ENCODE data around the gene S100A8.

Gene S100A8

DNA sequence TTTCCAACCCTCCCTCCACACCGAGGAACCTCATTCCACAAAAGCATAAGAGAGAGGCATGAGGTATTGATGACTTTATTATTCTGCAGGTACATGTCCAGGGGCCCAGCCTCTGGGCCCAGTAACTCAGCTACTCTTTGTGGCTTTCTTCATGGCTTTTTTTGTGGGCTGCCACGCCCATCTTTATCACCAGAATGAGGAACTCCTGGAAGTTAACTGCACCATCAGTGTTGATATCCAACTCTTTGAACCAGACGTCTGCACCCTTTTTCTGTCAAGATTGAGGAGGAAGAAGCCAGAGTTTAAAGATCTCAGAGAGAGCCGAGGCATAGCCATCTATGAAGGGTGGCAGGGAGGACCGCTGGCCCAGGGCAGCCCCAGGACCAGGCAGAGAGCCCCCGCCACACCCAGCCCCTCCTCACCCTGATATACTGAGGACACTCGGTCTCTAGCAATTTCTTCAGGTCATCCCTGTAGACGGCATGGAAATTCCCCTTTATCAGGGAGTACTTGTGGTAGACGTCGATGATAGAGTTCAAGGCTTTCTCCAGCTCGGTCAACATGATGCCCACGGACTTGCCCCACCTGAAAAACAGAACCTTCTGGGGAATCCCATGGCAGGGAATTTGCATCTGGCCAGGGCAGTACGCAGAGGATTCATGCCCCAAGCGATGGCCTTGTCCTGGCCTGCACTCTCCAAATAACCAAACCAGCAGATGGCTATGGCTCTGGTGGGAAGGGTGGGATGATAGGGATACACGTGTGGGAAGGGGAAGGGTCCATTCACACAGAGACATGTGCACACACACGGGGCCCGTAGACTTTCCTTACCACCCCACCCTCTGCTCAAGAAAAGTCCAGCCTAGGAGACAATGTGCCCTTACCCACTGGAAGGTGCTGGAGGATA, 647 bp downstream of the S100A8 start:
- DNase-seq = no peak

DNA sequence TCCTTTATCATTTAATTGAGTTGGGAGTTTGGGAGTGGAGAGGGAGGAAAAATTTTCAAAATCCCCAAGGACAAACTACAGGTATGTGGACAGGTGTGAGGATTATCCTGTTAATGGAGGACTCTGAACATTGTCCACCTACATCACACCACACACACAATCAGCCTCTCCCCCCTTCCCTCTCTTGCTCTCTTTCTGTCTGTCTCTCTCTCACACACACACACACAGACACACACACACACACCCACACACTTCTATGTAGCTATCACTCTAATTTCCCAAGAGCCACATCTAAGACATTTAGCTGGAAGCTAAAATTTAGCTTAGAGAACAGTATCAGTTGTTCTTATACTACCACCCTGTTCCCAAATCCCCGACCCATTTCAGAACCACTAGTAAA, 1.5 kb downstream of the S100A8 start:
- no peak for DNase-seq

GRCh38 chr1:153387785-153388184, 3.1 kb downstream of the S100A8 start:
- DNase-seq = no peak

- no peak for DNase-seq
Observed at GRCh38 chr1:153387001-153387400, 3.9 kb downstream of the S100A8 start.

GRCh38 chr1:153386500-153386901, 4.4 kb downstream of the S100A8 start:
- no peak for DNase-seq

DNA sequence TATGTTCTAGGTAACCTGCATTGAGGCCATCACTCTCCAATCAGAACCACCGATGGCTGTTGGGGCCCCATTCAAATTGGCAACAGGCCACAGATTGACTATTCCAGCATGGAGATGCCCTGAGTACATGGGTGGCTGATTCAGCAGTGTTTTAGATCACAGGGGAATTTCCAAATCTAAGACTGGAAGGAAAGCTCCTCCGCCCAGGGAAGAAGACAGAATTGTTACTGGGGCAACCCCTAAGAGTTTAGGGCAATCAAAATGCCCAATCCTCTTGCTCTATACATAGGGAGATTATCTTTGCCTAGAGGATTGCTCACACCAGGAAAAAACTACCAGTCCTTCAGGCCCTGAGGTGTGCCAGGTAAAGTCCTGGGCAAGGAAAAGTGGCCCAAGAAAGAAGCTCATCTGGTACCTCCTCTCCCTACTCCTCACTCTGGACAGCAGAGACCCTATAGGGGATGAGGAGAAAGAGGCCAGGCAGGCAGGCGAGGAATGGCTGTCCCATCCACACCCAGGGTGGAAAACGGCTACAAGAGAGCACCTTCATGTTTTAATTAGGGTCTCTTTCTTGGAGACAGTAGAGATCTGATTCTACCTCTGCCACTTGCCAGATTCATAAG, 5.8 kb downstream of the S100A8 start:
- no peak for DNase-seq

DNA sequence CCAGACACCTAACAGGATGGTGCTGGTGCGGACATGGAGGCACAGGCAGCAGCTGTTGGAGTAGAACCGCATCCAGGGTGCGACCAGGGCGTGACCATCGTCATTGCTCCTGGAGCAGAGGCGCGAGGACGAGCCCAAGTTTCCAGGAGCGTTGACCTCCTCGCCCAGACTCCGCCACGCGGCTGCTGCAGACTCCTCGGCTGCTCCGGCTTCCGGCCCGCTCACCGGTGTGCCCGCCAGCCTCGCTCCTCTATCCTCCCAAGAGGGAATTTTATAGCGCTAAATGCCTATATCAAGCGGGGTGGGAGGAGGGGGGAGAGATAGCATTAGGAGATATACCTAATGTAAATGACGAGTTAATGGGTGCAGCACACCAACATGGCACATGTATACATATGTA, 10.2 kb downstream of the S100A8 start:
- DNase-seq = no peak

DNA sequence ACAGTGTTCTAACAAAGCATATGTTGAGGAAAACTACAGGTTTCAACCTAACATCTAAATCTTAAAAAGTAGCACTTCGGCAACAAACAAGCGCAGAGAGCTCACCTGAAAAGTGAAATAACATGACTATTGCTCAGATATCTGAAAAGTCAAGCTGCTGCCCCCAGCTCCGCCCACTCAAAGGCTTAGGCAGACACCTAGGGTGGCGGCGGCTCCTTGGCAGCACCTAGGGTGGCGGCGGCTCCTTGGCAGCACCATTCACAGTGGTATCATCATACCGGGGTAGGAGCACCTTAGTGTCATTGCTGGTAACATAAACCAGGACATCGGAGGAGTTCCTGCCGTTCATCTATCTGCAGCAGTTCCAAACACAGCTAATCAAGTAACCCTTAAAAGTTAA, 11.3 kb downstream of the S100A8 start:
- DNase-seq = no peak

- DNase-seq = no peak
Observed at GRCh38 chr1:153375511-153375910, 15.4 kb downstream of the S100A8 start, which contains the start of gene S100A12. Gene S100A12 (minus strand): TSS chr1:153375621. CDS start chr1:153374592, 1,029 bp downstream.

GRCh38 chr1:153374071-153374470, 16.8 kb downstream of the S100A8 start:
- no peak for DNase-seq

GRCh38 chr1:153372571-153372970, 18.3 kb downstream of the S100A8 start:
- no peak for DNase-seq

DNA sequence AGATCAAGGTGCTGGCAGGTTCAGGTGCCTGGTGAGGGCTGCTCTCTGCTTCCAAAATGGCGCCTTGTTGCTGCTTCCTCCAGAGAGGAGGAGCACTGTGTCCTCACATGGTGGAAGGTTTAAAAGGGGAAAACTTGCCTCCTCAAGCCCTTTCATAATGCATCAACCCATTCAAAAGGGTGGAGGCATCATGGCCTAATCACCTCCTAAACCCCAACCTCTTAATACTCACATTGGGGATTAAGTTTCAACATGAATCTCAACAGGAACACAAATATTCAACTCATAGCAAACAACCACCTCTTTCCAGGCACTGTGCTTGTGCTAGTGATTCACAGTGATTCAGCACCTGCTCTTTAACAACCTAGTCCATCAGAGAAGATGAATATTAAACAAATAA, 19.6 kb downstream of the S100A8 start:
- no peak for DNase-seq

DNA sequence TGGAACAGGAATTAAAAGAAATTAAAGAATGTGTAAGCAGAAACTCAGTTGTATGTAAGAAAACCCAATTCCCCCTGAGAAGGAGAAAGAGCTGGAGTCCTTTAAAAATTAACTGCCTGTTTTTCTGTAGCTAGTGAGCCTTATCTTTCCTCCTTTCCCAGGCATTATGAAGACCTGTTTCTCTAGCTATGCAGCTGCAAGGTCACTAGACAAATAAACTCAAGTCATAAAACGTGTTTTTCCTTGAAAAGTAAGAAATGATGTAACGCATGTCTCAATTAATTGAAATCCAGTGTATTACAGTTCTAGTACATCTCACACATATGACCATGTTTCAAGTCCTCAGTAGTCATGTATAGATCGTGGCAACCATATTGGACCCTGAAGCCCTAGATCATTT, 20.7 kb downstream of the S100A8 start:
- no peak for DNase-seq

DNA sequence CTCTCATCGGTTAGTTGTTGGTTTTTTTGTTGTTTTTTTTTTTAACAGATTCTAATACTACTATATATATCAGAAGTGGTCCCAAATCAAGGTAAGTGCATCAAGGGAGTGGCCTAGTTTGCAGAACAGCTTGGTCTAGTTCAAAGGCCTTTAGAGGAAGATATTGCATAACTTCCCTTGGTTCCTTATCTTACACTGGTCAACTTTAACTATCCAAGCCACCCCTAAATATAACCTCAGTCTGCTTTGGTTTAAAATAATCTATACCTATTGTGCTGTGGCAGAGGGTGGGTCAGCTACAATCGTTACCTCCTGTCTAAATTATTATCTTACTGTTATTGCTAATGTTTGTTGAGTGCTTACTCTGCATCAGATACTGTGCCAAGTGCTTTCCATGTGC, 22.4 kb downstream of the S100A8 start:
- DNase-seq = no peak

DNA sequence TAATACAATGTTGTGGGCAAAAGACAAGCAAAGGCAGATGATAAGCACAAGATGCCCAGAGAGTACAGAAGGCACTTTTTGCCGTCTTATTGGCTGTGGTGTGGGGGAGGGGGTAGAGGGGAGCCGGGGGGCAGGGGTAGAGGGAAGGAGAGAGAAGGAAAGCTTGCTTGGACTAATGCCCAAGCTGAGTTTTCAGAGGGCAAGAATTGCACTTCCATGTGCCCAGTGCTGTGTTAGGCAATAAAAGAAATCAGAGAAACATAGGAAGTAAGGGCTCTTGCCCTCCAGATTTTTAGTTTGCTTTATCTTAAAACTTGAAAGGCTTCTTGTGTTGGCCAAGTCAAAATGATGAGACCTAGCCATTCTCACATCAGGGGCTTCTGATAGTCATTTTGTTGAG, 23.8 kb downstream of the S100A8 start:
- no peak for DNase-seq

GRCh38 chr1:153366261-153366660, 24.6 kb downstream of the S100A8 start:
- no peak for DNase-seq

DNA sequence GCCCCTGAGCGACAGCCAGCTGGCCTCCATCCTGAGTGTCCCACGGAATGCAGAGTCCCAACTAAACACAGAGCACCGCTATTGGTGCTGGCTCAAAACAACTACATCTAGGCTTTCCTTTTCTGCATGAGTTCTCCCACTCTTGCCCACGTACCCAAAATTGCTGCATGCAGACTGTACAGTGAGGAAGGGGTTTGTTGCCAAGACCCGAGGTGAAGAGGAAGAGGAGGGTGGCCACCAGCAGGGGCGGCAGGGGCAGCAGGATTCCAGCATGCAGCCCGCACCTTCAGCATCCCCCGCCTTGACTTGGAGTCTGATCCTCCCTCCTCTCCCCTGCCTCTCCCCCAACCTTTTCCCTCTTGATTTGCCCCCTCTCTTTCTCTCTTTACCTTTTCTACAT, 25.2 kb downstream of the S100A8 start:
- DNase-seq = no peak

GRCh38 chr1:153364766-153365666, 25.9 kb downstream of the S100A8 start:
- no peak for DNase-seq

DNA sequence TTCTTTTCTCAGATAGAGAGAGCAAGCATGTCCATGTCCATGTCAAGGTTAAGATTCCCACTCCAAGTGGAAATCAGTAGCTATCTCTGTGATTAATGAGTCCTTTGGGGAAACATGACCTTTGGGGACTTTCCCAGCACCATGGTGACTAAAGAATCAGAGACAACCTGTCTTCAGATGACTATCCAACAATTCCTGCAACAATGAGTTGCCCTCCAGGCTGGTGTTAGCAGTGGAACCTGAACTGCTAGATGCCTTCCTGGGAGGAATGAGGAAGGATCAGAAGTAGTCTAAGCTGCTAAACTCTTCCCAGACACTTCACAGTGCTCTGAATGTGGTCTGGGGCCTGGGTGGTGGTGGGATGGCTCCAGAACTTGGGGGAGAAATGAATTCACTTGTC, 26.7 kb downstream of the S100A8 start:
- DNase-seq = no peak

DNA sequence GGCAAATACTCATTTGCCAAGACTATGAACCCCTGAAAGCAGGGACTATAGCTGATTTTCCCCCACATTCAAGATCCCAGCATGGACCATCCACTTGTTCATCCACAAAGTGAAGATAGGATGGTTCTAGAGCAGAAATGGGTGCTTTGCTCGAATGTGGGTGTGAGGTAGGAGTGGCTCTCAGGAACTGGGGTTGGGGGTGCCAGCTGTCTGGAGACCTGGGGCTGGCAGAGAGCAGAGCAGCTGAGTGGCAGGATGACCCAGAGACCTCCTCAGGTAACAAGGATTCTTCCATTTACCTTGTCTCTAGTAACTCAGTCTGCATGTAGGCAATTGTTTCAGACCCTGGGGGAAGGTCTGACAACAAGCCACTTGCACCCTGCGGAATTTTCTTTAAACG, 27.2 kb downstream of the S100A8 start:
- DNase-seq = no peak

- DNase-seq = peak; percentile 34
Observed at GRCh38 chr1:153362187-153362775, 28.6 kb downstream of the S100A8 start.

- no peak for DNase-seq
Observed at GRCh38 chr1:153361480-153362109, 29.3 kb downstream of the S100A8 start.

Data from NCI-H69 (cell line).